ENCODE data around the gene RAD9A.

RAD9A gene

DNA sequence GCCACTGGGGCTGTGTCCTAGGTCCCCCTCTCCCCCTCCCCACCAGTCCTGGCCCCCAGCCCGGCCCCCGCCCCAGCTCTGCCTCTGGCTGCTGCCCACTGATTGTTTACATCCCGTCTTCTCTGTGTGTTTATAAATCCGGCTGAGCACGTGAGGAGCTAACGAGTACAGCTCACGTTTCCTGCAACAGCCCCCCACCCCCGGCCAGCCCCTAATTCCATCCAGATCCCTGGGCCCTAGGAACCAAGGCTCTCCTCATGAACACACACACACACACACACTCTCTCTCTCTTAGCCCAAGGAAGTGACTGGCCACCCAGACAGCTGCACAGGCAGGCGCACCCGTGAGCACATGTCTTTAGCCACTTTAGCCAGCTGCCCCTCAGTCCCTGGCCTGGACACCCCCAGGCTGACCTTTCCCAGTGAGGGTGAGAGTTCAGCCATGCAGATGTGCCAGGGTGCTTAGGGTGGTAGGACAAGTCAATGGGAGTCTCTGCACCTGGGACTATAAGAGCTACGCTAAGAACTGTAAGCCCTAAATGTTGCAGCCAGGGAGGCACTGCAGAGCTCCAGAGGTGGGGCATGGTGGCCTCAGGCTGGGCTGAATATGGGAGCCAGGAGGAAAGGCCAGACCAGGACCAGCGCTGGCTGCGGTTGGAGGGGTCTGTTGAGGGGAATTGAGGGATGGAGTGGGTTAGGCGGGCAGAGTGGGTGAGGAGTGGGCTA is 21.3 kb upstream of the RAD9A start:
- TF ChIP-seq, protein P1, sequence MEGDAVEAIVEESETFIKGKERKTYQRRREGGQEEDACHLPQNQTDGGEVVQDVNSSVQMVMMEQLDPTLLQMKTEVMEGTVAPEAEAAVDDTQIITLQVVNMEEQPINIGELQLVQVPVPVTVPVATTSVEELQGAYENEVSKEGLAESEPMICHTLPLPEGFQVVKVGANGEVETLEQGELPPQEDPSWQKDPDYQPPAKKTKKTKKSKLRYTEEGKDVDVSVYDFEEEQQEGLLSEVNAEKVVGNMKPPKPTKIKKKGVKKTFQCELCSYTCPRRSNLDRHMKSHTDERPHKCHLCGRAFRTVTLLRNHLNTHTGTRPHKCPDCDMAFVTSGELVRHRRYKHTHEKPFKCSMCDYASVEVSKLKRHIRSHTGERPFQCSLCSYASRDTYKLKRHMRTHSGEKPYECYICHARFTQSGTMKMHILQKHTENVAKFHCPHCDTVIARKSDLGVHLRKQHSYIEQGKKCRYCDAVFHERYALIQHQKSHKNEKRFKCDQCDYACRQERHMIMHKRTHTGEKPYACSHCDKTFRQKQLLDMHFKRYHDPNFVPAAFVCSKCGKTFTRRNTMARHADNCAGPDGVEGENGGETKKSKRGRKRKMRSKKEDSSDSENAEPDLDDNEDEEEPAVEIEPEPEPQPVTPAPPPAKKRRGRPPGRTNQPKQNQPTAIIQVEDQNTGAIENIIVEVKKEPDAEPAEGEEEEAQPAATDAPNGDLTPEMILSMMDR (IDR thresholded peaks at IDR 0.05; ENCODE audit: control extremely low read depth, extremely low read depth, low read depth, missing control alignments), result no peak
- no peak for DNase-seq (ENCODE audit: extremely low spot score)
- POLR2A ChIA-PET, result interaction anchor here (0.7 to 1.0 kb wide), 2 partner anchors 66 to 731 kb away, joined by 4 to 8 read pairs; no protein-coding TSS in a partner anchor
- CTCF ChIA-PET, result interaction anchor here (0.7 to 42.5 kb wide), 9 partner anchors 3 to 290 kb away, joined by 3 to 1573 read pairs (median 5); partner anchors contain the start of genes CLCF1, PITPNM1, POLD4 and PPP1CA

DNA sequence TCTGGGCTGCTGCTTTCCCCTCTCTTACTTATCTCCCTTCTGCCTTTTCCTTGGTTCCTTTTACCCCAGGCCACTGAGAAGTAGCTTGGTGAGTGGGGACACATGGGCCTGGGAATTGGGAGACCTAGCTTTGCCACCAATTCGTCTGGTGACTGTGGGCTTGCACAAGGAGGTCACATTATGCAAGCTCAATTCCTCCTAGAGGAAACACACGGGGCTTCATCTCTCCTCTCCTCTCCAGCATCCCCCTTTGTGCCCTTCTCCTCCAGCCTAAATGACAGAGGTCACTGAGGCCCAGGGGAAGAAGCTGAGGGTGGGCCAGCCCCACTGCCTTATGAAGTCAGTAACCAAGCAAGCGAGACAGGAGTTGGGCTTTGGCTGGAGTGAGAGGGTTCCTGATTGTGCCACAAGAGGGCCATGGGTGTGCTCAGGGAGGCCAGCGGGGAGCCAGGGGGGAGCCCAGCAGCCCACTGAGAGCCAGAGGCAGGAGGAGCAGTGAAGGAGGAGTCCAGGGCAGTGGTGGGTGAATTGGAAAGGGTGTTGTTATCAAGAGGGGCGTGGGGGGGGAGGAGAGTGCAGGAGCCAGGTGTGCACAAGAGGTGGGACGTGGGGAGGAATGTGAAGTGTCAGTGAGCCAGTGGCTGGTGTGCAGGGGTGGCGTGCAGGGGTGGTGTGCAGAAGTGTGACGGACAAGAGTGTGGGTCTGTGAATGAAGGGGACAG is 20.4 kb upstream of the RAD9A start:
- CTCF ChIA-PET, result interaction anchor here (0.7 to 42.5 kb wide), 8 partner anchors 4 to 134 kb away, joined by 3 to 1573 read pairs (median 9); partner anchors contain the start of genes CLCF1, PITPNM1, POLD4 and PPP1CA
- TF ChIP-seq, protein P1 (IDR thresholded peaks at IDR 0.05; ENCODE audit: control extremely low read depth, extremely low read depth, low read depth, missing control alignments), result peak; percentile 30
- peak; percentile 67 for DNase-seq (ENCODE audit: extremely low spot score)
- POLR2A ChIA-PET, result no interaction called here

DNA sequence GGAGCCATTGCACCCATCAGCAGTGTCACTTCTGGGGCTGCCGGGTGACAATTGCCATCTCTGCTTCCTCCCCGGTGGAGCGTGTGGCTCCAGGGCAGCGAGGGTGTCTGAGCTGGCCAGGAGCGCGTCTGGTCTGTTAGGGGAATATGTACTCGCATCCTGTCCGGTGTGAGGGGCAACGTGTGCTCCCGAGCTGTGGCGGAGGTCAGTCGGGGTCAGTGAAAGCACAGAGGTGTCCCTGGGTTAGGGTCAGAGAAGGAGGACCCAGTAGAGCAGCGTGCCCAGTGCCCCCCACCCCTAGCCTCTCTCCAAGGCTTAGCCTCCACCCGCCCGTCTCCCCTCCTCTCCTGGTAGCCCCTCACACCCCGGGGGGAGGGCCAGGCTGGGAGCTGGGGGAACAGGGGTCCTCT is 19.9 kb upstream of the RAD9A start:
- TF ChIP-seq, protein P1 (IDR thresholded peaks at IDR 0.05; ENCODE audit: control extremely low read depth, extremely low read depth, low read depth, missing control alignments), result no peak
- DNase-seq (ENCODE audit: extremely low spot score), result no peak
- POLR2A ChIA-PET, result interaction anchor here (1.6 kb wide), 1 partner anchor 18 kb away, joined by 3 read pairs; the partner anchor contains the start of gene POLD4
- CTCF ChIA-PET, result interaction anchor here (1.1 to 42.5 kb wide), 7 partner anchors 5 to 257 kb away, joined by 3 to 1573 read pairs (median 13); partner anchors contain the start of genes CLCF1, NUDT8, POLD4 and PPP1CA

DNA sequence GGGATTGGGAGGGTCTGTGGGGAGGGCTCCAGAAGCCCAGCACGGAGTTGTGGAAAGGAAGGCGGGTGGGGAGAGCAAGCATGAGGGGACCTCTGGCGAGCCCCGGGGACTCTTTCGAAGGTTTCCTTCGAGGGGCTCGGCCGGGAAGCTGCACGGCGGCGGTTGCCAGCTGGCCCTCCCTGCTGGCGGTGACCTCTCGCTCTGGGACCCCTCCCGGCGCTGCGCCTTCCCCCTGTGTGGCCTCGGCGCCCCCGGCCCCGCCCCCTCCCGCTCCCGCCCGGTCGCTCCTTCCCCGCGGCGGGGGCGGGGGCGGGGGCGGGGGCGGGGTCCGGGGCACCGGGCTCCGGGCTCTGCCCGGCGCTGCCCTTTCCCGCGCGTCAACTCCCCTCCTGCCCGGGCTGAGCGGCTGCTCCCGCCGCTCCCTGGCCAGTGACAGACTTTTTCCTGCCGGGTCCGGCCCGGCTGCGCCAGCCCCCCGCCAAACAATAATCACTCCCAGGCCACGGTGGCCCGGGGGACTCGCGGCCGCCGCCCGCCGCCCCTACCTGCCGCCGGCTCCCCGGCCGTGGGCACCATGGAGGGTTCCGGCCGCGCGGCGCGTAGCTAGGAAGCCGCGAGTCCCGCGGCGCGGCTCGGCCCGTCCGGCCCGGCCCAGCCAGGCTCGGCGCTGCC is 19.3 kb upstream of the RAD9A start:
- ChIA-PET POLR2A (interaction anchor here (0.6 to 1.6 kb wide), 3 partner anchors 19 to 30 kb away, joined by 3 read pairs; partner anchors contain the start of gene POLD4), CTCF (interaction anchor here (1.7 to 42.5 kb wide), 5 partner anchors 5 to 257 kb away, joined by 4 to 1573 read pairs (median 31); partner anchors contain the start of genes CLCF1, NUDT8, POLD4 and PPP1CA)
- DNase-seq (ENCODE audit: extremely low spot score), result no peak
- TF ChIP-seq, protein P1 (IDR thresholded peaks at IDR 0.05; ENCODE audit: control extremely low read depth, extremely low read depth, low read depth, missing control alignments), result no peak

DNA sequence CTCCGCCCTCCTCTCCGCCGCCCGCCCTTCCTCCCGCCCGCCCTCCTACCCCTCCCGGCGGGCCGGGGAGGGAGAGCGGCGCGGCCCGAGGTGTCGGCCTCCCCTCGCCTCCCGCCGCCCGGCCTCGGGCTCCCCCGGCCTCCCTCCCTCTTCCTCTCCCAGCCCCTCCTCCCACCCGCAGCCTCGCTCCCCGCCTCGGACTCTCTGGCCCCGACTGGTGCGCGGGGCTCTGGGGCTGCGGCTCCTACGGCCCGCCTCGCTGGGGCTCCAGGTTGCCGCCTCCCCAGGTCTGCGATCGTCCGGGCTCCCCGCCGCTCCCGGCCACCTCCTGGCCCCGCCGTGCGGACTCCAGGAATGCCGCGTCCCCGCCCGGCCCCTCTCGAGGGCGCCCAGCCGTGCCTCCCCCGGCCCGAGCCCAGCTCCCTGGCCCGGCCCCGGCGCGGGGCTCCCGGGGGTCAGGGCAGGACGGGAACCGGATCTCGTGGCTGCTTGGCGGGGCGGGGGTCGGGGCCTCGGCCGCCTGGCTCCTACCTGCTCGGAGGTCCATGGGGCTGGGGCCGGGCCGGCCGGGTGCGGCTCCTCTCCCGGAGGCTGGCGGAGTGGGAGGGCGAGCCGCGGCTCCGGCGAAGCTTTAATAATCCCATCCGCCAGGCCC is 18.7 kb upstream of the RAD9A start, which contains the start of gene CLCF1:
CLCF1 (minus strand) TSS at position 606 of the 655 bp plus-strand sequence; CDS start at position 547, 59 bp downstream.
- peak; percentile 77 for DNase-seq (ENCODE audit: extremely low spot score)
- CTCF ChIA-PET, result interaction anchor here (0.9 to 42.5 kb wide), 7 partner anchors 6 to 256 kb away, joined by 3 to 1573 read pairs (median 4); partner anchors contain the start of genes CLCF1, NUDT8, POLD4 and PPP1CA
- POLR2A ChIA-PET, result interaction anchor here (0.6 to 1.6 kb wide), 3 partner anchors 20 to 30 kb away, joined by 3 read pairs; partner anchors contain the start of gene POLD4
- TF ChIP-seq, protein P1 (IDR thresholded peaks at IDR 0.05; ENCODE audit: control extremely low read depth, extremely low read depth, low read depth, missing control alignments), result no peak

Data from GM10248 (cell line).